NAMALWA (cell line): Measurements from ENCODE around the gene EXOC4.

Experiments
- DNase-seq: peaks from one replicate; pipeline ENCODE4 v3.0.0-alpha.2; 2015; ENCODE audit warnings: low spot score

Gene EXOC4

GRCh38 chr7:133829336-133829897 lies 576.5 kb downstream of the EXOC4 start:
- no peak for DNase-seq

GRCh38 chr7:133830081-133830480 lies 577.2 kb downstream of the EXOC4 start:
- DNase-seq, result no peak

GRCh38 chr7:133836666-133837065 lies 583.8 kb downstream of the EXOC4 start:
- DNase-seq, result no peak

GRCh38 chr7:133837224-133837623 lies 584.3 kb downstream of the EXOC4 start:
- no peak for DNase-seq

DNA sequence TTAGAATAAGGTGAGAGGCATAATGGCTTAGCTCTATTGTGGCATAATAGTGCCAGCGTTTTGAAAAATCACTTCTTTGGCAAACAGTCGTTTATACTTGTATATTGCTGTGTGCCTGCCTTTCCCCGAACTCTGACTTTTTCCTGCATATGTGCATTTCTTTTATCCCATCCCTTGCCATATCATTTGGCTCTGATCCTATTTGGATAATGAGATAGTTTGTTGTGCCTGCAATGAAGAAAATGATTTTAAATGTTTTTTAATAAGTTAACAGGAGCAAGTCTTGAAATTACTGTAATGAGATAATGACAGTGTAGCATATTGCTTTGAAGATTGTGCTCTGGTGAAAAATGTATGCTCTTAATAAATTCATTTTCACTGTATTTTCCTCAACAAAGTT lies 586.2 kb downstream of the EXOC4 start:
- no peak for DNase-seq

- DNase-seq, result no peak
Observed at GRCh38 chr7:133843341-133843740, 590.5 kb downstream of the EXOC4 start.

- DNase-seq, result no peak
Observed at GRCh38 chr7:133845005-133845404, 592.1 kb downstream of the EXOC4 start.

DNA sequence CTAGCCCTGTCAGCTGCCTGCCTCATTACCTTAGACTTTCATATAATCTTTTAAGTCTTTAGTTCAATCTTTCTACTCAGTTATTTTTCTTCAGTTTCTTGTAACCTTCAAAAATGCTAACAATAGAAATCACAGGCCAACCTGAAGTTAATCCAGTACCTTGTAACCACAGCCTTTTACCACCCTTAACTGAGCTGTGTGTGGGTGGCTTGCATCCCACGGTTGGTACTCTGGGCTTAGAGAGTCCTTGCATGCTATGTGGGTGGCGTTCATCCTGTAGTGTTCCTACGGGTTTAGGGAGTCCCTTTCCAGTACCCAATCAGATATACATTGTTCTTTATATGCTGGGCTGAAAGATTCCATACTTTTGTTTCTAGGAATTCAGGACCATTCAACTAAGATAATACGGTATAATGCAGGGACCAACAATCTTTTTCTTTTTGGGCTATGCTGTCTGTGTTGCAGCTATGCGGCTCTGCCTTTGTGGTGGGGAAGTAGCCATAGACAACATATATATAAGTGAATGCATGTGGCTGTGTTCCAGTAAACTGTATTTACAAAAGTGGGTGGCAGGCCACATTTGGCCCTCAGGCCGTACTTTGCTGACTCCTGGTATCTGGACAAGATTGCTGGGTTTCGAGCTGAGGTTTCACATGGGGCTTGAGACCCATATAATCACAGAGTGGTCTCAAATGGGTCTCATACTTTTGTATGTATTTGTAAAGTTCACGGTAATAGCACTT lies 593.5 kb downstream of the EXOC4 start:
- DNase-seq, result no peak

GRCh38 chr7:133850497-133851280 lies 597.8 kb downstream of the EXOC4 start:
- DNase-seq, result no peak

DNA sequence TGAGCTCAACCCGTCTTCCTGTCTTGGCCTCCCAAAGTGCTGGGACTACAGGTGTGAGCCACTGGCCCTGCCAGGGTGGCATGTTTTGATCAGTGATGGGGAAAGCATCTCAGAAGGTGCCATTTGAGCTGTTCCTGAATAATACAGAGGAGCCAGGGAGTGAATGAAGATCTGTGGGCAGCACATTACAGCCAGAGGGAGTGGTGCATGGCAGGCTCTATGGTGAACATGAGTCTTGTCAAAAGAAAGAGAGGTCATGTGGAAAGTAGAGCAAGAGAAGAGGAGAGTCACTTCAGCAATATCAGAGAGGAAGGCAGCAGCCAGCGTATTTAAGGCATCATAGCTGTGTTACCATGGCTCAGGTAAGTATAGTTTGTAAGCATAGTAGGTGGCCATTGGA lies 598.5 kb downstream of the EXOC4 start:
- DNase-seq, result no peak

GRCh38 chr7:133853706-133854276 lies 600.9 kb downstream of the EXOC4 start:
- peak; percentile 81 for DNase-seq

GRCh38 chr7:133854739-133855138 lies 601.9 kb downstream of the EXOC4 start:
- peak; percentile 72 for DNase-seq

DNA sequence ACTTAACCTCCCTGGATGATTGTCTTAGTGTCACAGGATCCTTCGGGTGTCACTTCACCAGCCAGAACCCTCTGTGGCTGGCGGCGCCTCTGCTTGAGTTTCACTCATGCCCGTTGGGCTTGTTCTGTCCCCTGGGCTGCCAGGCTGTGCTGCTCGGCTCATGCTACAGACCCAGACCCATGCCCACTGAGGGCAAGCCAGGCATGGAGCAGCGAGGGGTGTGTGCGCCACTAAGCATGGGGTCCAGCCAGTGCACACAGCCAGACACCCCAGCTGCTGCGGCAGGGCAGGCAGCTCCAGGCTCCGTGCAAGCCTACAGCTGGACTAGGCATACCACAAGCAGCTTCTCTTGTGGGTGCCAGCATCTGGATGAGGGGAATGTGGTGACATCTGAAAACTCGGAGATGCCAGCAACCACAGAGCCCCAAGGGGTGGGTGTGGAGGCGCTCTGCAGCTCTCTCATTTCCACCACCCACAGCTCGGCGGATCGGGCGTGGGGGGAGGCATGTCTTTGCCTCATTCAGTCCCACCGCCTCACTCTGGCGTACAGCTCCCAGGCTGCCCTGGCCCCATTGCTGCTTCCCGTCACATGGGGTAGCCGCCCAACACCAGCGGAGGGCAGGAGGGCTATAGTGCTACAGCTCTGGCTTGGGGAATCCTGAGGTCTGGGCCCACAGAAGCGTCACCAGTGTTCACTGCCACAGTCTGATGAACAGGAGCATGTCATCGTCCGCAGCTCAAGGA lies 604.7 kb downstream of the EXOC4 start:
- DNase-seq, result no peak

DNA sequence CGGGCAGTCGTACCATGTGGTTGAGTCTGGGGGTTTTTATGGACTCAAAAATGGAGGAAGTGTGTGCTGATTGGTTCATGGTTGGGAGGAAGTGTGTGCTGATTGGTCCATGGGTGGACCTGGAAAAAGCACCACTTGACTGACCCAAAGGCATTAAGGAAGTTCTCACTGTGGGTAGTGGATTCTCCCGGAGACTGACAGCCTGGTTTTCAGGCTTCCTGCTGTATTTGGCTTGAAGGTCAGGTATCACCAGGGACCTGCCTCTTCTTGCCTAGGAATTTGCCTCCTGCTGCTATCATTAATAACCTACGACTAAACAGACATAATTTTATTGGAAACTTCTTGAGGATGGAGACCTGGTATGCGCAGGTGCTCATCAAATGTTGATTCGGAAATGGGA lies 605.4 kb downstream of the EXOC4 start:
- no peak for DNase-seq

DNA sequence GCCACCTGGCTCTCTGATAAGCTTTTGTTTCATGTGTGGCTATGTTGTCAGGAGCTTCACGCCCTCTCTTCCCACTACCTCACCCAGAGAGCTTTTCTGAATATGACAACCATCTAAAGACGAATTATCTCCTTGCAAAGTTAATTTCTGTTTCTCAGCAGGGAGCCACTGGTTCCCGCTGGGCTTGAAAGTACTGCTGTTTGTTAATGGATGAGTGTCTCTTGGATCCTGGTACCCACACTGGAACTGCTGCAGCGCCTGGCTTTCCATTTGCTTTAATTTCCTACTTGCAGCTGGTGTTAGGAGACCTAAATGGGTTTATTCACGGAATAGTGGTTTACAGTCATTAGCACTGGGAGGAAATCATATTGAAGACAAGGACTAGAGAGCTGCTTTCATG lies 606.4 kb downstream of the EXOC4 start:
- no peak for DNase-seq

- no peak for DNase-seq
Observed at GRCh38 chr7:133859871-133860450, 607.1 kb downstream of the EXOC4 start.

DNA sequence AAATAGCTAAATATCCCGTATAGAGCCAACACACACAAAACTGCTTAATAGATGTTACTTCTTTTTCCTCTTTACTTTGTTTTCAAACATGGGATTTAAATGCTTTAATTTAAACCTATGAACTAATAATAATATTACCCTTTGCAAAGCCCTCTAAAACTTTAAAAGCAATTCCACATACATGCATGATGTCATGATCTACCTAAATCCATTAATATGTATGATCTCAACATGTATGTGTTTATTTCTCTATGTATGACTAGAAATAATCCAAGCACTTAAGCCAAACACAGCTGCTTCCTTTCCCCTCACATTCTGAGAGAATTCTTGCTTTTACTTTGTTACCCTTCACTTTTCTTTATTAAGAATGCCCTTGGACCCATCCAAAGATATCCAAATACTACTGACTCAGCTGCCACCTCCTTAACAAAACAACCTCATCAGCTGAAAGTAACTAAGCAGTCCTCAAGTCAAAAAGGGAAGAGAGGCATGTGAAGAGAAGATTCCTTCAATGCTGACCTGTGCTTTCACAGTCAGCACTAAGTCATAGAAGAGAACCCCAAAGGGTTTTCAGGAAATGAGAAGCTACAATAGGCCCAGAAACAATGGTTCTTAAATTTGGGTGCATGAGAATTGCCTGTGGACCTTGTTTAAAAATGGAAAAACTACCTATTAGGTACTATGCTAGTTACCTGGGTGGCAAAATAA lies 607.9 kb downstream of the EXOC4 start:
- no peak for DNase-seq

DNA sequence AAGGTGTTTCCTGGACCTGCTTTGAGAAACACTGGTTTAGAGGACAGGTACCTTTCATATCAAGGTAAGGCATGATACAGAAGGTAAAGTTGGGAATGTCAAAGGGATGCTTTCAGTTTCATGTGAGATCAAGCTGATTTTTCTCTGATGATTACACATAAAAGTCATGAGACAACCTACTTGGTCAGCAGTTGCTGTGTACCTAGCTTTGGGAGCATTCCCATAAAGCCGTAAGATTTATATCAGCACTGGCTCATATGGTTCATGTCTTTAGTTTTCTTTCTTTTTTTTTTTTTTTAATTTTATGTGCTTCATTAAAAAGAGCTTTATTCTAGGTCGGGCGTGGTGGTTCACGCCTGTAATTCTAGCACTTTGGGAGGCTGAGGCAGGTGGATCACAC lies 609.0 kb downstream of the EXOC4 start:
- no peak for DNase-seq

DNA sequence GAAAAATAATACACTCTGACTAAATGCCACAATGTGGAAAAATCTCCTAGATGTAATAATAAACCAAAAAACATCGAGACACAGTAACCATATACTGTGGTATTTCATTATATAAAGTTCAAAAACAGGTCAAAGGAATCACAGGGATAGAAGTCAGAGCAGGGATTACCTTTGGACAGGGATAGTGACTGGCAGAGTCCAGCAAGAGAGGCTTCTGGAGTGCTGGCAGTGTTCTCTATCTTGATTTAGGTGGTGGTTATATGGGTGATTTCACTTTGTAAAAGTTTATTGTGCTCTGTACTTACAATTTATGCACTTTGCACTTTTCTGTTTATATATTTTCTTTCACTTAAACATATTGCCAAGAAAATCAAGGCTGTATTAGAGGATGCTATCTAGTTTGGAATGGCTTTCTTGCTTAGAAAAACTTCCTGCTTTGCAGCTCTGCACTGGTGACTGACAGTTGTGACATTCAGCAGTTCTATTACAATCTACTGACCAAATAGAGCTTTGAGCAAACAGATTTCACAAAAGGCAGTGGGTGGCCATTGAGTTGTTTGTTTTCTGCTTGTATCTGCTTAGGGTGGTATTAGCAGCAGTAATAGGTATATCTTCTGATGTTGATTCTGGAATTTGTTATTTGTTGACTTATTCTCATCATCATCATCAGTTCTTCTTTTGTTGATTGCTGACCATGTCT lies 610.6 kb downstream of the EXOC4 start:
- DNase-seq, result no peak

GRCh38 chr7:133869556-133869955 lies 616.7 kb downstream of the EXOC4 start:
- DNase-seq, result no peak

- DNase-seq, result no peak
Observed at GRCh38 chr7:133871757-133872156, 618.9 kb downstream of the EXOC4 start.
